K562 (cell line): Measurements from ENCODE around the gene CD1D.

Experiments
- E4F1 ChIP-seq: fragments of 250-450 bp; sonication (Bioruptor Pico); IDR thresholded peaks from 2 replicates; pipeline ENCODE4 v1.5.0; 2021; ENCODE audit warnings: mild to moderate bottlenecking, borderline replicate concordance
- RAD51 ChIP-seq: fragments of 450-650 bp; IDR thresholded peaks from 2 replicates; pipeline ENCODE4 v1.7.1; 2016; ENCODE audit warnings: low read depth, mild to moderate bottlenecking, borderline replicate concordance
- ZNF124 ChIP-seq: sonication (generic); formaldehyde crosslinking; IDR thresholded peaks from 2 replicates; pipeline ENCODE4 v1.8.1; 2022; ENCODE audit warnings: missing genetic modification reagents

GRCh38 chr1:158212320-158212719, 31.6 kb downstream of the CD1D start:
- TF ChIP-seq E4F1 (CRISPR knock-in tag) (no peak), ZNF124 (CRISPR knock-in tag) (no peak), RAD51 (no peak)
